DND-41 (cell line): ENCODE measurements around the gene CCDC117.

Experiments used
- ATAC-seq: fragments of 200-7000 bp; cut with Tn5 transposase; 3 replicates; pipeline ENCODE4 v1.9.1; 2021; ENCODE audit warnings: low read depth; ENCODE audit not compliant: insufficient read depth
- DNase-seq: peaks from one replicate; pipeline ENCODE4 v3.0.0-alpha.2; 2020
- H2AFZ ChIP-seq: 2 replicates; pipeline ENCODE4 v1.6.0; 2012; ENCODE audit warnings: low read depth, low read length
- H3K27ac ChIP-seq: 2 replicates; pipeline ENCODE4 v1.5.1; 2012; ENCODE audit warnings: low read length, inconsistent platforms
- H3K27me3 ChIP-seq: fragments of 200-600 bp; sonication (generic); 2 replicates; pipeline ENCODE4 v1.6.0; 2012; ENCODE audit warnings: low read length, mild to moderate bottlenecking, inconsistent platforms; ENCODE audit not compliant: insufficient read depth, poor library complexity
- H3K36me3 ChIP-seq: 2 replicates; pipeline ENCODE4 v1.5.1; 2012; ENCODE audit warnings: low read length, inconsistent platforms; ENCODE audit not compliant: insufficient read depth
- H3K4me1 ChIP-seq: 2 replicates; pipeline ENCODE4 v1.5.1; 2012; ENCODE audit warnings: mild to moderate bottlenecking, low read length; ENCODE audit not compliant: insufficient read depth
- H3K4me2 ChIP-seq: 2 replicates; pipeline ENCODE4 v1.6.0; 2012; ENCODE audit warnings: mild to moderate bottlenecking, moderate library complexity, low read length, inconsistent platforms; ENCODE audit not compliant: insufficient read depth
- H3K4me3 ChIP-seq, 2 experiments: fragments of 200-600 bp in 1 of 2; shearing (Covaris generic) in 1 of 2; 2 replicates each; pipeline ENCODE4 v1.5.1; 2012 to 2016; ENCODE audit warnings: inconsistent platforms in 2 of 2, low read length in 2 of 2, mild to moderate bottlenecking in 2 of 2, low read depth in 1 of 2, moderate library complexity in 1 of 2
- H3K79me2 ChIP-seq: 2 replicates; pipeline ENCODE4 v1.6.0; 2012; ENCODE audit warnings: low read length, inconsistent platforms; ENCODE audit not compliant: insufficient read depth
- H3K9ac ChIP-seq: 2 replicates; pipeline ENCODE4 v1.6.0; 2012; ENCODE audit warnings: low read depth, mild to moderate bottlenecking, inconsistent platforms, low read length, moderate library complexity
- H3K9me3 ChIP-seq: 2 replicates; pipeline ENCODE4 v1.5.1; 2012; ENCODE audit warnings: low read length, moderate library complexity, mild to moderate bottlenecking, inconsistent platforms; ENCODE audit not compliant: insufficient read depth, severe bottlenecking
- H4K20me1 ChIP-seq: 2 replicates; pipeline ENCODE4 v1.6.0; 2012; ENCODE audit warnings: low read length; ENCODE audit not compliant: insufficient read depth
- EZH2 ChIP-seq: IDR thresholded peaks from 3 replicates; pipeline ENCODE4 v1.6.1; 2012; ENCODE audit warnings: borderline replicate concordance, low read depth, mild to moderate bottlenecking, moderate library complexity, low read length, inconsistent platforms; ENCODE audit not compliant: severe bottlenecking
- TF ChIP-seq, protein P1 (sequence below): IDR thresholded peaks from 2 replicates; pipeline ENCODE4 v1.5.1; 2012; ENCODE audit warnings: borderline replicate concordance, low read length, moderate library complexity, mild to moderate bottlenecking; ENCODE audit not compliant: poor library complexity, severe bottlenecking; ENCODE audit errors: extremely low read depth

The CCDC117 gene

DNA sequence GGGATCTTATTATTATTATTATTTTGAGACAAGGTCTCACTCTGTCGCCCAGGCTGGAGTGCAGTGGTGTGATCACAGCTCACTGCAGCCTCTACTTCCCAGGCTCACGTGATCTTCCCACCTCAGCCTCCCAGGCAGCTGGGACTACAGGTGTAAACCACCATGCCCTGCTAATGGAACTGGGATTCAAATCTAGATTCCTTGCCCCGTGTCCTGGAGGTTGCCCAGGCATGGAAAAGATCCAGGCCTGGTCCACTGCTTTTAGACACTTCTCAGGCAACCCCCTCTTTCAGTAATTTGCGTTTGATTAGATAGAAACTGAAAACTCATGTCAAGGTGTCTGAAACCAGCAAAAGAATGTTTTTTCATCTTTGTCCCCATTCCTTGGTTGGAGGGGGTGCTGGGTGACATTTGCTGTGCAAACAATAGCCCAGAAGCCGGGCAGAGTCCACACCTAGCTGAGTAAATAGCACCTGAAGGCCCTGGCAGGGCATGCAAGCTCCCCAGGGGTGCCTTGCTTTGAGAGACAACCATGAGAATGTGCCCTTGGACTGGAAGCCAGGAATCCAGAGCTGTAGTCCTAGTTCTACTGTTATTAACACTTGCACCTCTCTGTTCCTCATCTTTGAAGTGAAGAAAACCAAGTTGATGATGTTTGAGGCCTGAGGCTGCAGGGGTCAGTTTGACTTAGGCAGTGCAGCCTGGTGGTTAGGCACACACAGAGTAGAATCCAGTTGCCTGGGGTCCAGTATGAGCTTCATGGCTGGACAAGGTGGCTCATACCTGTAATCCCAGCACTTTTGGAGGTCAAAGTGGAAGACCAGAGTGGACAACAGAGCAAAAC, 47.0 kb downstream of the CCDC117 start:
- H4K20me1 ChIP-seq = no peaks in the 10 kb centered on the region
- peak overlapping the region; percentile 22; the same call in 1 of the 2 replicates for H3K4me2 ChIP-seq
- no peaks in the 10 kb centered on the region for H3K27me3 ChIP-seq
- ATAC-seq (no peak), DNase-seq (no peak)
- no peak overlapping the region for H2AFZ ChIP-seq
- no peak for TF ChIP-seq EZH2
- TF ChIP-seq, protein P1, sequence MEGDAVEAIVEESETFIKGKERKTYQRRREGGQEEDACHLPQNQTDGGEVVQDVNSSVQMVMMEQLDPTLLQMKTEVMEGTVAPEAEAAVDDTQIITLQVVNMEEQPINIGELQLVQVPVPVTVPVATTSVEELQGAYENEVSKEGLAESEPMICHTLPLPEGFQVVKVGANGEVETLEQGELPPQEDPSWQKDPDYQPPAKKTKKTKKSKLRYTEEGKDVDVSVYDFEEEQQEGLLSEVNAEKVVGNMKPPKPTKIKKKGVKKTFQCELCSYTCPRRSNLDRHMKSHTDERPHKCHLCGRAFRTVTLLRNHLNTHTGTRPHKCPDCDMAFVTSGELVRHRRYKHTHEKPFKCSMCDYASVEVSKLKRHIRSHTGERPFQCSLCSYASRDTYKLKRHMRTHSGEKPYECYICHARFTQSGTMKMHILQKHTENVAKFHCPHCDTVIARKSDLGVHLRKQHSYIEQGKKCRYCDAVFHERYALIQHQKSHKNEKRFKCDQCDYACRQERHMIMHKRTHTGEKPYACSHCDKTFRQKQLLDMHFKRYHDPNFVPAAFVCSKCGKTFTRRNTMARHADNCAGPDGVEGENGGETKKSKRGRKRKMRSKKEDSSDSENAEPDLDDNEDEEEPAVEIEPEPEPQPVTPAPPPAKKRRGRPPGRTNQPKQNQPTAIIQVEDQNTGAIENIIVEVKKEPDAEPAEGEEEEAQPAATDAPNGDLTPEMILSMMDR = no peak
- H3K36me3 ChIP-seq = no peaks in the 10 kb centered on the region; the same call in 1 of the 2 replicates
- H3K9ac ChIP-seq = peak overlapping the region; percentile 65
- H3K9me3 ChIP-seq = no peaks in the 10 kb centered on the region
- H3K4me3 ChIP-seq = no peak overlapping the region
- peaks cover 100% of the 10 kb centered on the region for H3K4me1 ChIP-seq
- H3K27ac ChIP-seq = peak overlapping the region; percentile 99
- peaks cover 62% of the 10 kb centered on the region for H3K79me2 ChIP-seq

DNA sequence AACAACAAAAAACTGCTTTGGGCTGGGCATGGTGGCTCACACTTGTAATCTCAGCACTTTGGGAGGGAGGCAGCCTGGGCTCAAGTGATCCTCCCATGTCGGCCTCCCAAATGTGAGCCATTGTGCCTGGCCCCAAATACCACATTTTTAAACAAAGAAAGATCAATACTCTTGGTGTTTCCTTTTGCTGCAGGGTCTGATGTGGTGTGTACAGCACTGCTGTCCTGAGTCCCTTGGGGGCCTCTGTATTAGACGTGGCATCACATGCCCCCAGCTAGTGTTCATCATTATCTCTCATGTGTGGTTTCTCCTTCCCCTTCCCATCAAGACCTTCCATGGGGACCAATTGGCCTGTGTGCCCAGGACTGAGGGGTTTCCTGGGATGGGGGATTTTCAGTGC, 48.4 kb downstream of the CCDC117 start:
- peak; percentile 18; the same call in 1 of the 3 replicates for ATAC-seq
- Histone ChIP-seq H3K4me1 (peaks cover 97% of the 10 kb centered on the region), H3K27ac (peak overlapping the region; percentile 98)

DNA sequence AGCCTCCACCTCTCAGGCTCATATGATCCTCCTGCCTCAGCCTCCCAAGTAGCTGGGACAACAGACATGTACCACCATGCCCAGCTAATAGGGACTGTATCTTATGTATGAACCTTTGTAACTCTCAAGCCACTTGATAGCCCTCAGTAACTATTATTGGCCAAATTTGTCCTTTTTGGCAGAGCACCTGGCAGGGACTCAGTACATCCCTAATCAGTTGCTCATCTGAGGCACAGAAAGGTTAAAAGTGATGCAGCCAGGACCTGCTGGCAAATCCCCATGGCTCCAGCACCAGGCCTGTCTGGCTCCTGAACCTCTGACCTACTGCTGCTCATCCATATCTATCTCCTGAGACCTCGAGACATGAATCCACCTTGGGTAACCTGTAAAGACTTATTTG, 49.0 kb downstream of the CCDC117 start:
- Histone ChIP-seq H3K4me3 (no peak overlapping the region), H3K27me3 (no peaks in the 10 kb centered on the region), H3K27ac (peak overlapping the region; percentile 98), H3K36me3 (peaks cover 4% of the 10 kb centered on the region; the same call in 1 of the 2 replicates), H3K4me2 (peak overlapping the region; percentile 18), H2AFZ (no peak overlapping the region), H3K79me2 (peaks cover 58% of the 10 kb centered on the region), H4K20me1 (no peaks in the 10 kb centered on the region), H3K4me1 (peaks cover 92% of the 10 kb centered on the region), H3K9ac (peak overlapping the region; percentile 56), H3K9me3 (no peaks in the 10 kb centered on the region)
- DNase-seq (peak; percentile 22), ATAC-seq (no peak)
- TF ChIP-seq EZH2 = no peak
- TF ChIP-seq, protein P1 = no peak

More for the DNA sequence above, 48.4 kb downstream of the CCDC117 start:
- H3K9ac ChIP-seq = peak overlapping the region; percentile 56
- TF ChIP-seq, protein P1 = no peak
- TF ChIP-seq EZH2 = no peak
- DNase-seq = peak; percentile 56
- no peak overlapping the region for H2AFZ ChIP-seq
- peaks cover 4% of the 10 kb centered on the region; the same call in 1 of the 2 replicates for H3K36me3 ChIP-seq
- no peaks in the 10 kb centered on the region for H3K27me3 ChIP-seq
- H3K4me2 ChIP-seq = no peak overlapping the region
- peaks cover 62% of the 10 kb centered on the region for H3K79me2 ChIP-seq
- no peaks in the 10 kb centered on the region for H3K9me3 ChIP-seq
- H3K4me3 ChIP-seq = no peak overlapping the region
- no peaks in the 10 kb centered on the region for H4K20me1 ChIP-seq
